ENCODE results near the gene RETREG3. TPM values are rescaled to one million over a fixed set of nuclear protein-coding genes. Genes with fewer than 3 reads are reported as not detected.
A peak's percentile ranks its signal among the peaks of the same experiment; 100 is the strongest.

Gene RETREG3
- total and polyA plus RNA-seq, 2 of the 13 experiments (the other 11 are each of a cell fraction or from before 2014, with no cell fraction given), result 47.0 to 55.8 TPM

DNA sequence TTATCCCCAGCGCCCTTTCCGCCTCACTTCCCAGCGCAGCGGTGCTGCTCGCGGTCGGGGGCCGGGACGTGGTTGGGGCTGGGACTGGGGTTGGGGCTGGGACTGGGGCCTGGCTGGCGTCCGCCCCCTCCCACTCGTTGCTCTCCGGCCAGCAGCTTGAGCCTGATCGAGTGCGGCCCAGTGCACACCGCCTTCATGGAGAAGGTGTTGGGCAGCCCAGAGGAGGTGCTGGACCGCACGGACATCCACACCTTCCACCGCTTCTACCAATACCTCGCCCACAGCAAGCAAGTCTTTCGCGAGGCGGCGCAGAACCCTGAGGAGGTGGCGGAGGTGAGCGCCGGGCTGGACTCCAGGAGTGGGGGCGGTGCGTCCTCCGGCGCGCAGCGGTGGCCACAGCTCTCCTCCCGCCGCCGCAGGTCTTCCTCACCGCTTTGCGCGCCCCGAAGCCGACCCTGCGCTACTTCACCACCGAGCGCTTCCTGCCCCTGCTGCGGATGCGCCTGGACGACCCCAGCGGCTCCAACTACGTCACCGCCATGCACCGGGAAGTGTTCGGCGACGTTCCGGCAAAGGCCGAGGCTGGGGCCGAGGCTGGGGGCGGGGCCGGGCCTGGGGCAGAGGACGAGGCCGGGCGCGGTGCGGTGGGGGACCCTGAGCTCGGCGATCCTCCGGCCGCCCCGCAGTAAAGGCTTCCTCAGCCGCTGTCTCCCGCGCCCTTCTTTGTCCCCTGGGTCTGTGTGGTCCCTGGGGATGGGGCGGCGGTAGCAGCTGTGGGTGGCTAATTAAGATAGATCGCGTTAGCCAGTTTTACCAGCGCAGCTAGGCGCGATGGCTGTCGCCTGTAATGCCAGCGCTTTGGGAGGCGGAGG, 54.7 kb downstream of the RETREG3 start (continued):
- TF ChIP-seq ZBTB42 (CRISPR knock-in tag; IDR thresholded peaks at IDR 0.05), result peak; percentile 89
- TF ChIP-seq REL (CRISPR knock-in tag; conservative IDR thresholded peaks at IDR 0.05), result peak; percentile 95
- TF ChIP-seq, protein P1, sequence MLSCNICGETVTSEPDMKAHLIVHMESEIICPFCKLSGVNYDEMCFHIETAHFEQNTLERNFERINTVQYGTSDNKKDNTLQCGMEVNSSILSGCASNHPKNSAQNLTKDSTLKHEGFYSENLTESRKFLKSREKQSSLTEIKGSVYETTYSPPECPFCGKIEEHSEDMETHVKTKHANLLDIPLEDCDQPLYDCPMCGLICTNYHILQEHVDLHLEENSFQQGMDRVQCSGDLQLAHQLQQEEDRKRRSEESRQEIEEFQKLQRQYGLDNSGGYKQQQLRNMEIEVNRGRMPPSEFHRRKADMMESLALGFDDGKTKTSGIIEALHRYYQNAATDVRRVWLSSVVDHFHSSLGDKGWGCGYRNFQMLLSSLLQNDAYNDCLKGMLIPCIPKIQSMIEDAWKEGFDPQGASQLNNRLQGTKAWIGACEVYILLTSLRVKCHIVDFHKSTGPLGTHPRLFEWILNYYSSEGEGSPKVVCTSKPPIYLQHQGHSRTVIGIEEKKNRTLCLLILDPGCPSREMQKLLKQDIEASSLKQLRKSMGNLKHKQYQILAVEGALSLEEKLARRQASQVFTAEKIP (CRISPR knock-in tag; IDR thresholded peaks at IDR 0.05; ENCODE audit: borderline replicate concordance), result no peak
- TF ChIP-seq ZNF670 (CRISPR knock-in tag; IDR thresholded peaks at IDR 0.05; ENCODE audit: borderline replicate concordance), result peak; percentile 61; the same call in 1 of the 2 replicates
- TF ChIP-seq, protein P2, sequence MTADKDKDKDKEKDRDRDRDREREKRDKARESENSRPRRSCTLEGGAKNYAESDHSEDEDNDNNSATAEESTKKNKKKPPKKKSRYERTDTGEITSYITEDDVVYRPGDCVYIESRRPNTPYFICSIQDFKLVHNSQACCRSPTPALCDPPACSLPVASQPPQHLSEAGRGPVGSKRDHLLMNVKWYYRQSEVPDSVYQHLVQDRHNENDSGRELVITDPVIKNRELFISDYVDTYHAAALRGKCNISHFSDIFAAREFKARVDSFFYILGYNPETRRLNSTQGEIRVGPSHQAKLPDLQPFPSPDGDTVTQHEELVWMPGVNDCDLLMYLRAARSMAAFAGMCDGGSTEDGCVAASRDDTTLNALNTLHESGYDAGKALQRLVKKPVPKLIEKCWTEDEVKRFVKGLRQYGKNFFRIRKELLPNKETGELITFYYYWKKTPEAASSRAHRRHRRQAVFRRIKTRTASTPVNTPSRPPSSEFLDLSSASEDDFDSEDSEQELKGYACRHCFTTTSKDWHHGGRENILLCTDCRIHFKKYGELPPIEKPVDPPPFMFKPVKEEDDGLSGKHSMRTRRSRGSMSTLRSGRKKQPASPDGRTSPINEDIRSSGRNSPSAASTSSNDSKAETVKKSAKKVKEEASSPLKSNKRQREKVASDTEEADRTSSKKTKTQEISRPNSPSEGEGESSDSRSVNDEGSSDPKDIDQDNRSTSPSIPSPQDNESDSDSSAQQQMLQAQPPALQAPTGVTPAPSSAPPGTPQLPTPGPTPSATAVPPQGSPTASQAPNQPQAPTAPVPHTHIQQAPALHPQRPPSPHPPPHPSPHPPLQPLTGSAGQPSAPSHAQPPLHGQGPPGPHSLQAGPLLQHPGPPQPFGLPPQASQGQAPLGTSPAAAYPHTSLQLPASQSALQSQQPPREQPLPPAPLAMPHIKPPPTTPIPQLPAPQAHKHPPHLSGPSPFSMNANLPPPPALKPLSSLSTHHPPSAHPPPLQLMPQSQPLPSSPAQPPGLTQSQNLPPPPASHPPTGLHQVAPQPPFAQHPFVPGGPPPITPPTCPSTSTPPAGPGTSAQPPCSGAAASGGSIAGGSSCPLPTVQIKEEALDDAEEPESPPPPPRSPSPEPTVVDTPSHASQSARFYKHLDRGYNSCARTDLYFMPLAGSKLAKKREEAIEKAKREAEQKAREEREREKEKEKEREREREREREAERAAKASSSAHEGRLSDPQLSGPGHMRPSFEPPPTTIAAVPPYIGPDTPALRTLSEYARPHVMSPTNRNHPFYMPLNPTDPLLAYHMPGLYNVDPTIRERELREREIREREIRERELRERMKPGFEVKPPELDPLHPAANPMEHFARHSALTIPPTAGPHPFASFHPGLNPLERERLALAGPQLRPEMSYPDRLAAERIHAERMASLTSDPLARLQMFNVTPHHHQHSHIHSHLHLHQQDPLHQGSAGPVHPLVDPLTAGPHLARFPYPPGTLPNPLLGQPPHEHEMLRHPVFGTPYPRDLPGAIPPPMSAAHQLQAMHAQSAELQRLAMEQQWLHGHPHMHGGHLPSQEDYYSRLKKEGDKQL (CRISPR knock-in tag; IDR thresholded peaks at IDR 0.05; ENCODE audit: low read depth), result peak; percentile 54; the same call in 1 of the 2 replicates
- TF ChIP-seq ZNF644 (CRISPR knock-in tag; IDR thresholded peaks at IDR 0.05; ENCODE audit: low read depth), result no peak
- TF ChIP-seq ZNF724P (CRISPR knock-in tag; IDR thresholded peaks at IDR 0.05; ENCODE audit: borderline replicate concordance), result peak; percentile 74; the same call in 1 of the 2 replicates
- TF ChIP-seq, protein P3, sequence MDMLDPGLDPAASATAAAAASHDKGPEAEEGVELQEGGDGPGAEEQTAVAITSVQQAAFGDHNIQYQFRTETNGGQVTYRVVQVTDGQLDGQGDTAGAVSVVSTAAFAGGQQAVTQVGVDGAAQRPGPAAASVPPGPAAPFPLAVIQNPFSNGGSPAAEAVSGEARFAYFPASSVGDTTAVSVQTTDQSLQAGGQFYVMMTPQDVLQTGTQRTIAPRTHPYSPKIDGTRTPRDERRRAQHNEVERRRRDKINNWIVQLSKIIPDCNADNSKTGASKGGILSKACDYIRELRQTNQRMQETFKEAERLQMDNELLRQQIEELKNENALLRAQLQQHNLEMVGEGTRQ (IDR thresholded peaks at IDR 0.05; ENCODE audit: low read depth, low read length), result no peak
- TF ChIP-seq, protein P3 (CRISPR knock-in tag; IDR thresholded peaks at IDR 0.05; ENCODE audit: borderline replicate concordance), result no peak; the same call in 1 of the 2 replicates
- peak; percentile 98 for TF ChIP-seq ZFX (CRISPR knock-in tag; IDR thresholded peaks at IDR 0.05; ENCODE audit: low read depth)
- peak; percentile 65; the same call in 1 of the 2 replicates for TF ChIP-seq KLF11 (CRISPR knock-in tag; IDR thresholded peaks at IDR 0.05)
- TF ChIP-seq, protein P4, sequence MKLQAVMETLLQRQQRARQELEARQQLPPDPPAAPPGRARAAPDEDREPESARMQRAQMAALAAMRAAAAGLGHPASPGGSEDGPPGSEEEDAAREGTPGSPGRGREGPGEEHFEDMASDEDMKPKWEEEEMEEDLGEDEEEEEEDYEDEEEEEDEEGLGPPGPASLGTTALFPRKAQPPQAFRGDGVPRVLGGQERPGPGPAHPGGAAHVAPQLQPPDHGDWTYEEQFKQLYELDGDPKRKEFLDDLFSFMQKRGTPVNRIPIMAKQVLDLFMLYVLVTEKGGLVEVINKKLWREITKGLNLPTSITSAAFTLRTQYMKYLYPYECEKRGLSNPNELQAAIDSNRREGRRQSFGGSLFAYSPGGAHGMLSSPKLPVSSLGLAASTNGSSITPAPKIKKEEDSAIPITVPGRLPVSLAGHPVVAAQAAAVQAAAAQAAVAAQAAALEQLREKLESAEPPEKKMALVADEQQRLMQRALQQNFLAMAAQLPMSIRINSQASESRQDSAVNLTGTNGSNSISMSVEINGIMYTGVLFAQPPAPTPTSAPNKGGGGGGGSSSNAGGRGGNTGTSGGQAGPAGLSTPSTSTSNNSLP (IDR thresholded peaks at IDR 0.05; ENCODE audit: low read depth, low read length), result no peak
- peak; percentile 97 for TF ChIP-seq TAF1 (CRISPR knock-in tag; IDR thresholded peaks at IDR 0.05)
- TF ChIP-seq ATF7-NPFF (CRISPR knock-in tag; IDR thresholded peaks at IDR 0.05; ENCODE audit: low read depth), result no peak
- TF ChIP-seq, protein P5, sequence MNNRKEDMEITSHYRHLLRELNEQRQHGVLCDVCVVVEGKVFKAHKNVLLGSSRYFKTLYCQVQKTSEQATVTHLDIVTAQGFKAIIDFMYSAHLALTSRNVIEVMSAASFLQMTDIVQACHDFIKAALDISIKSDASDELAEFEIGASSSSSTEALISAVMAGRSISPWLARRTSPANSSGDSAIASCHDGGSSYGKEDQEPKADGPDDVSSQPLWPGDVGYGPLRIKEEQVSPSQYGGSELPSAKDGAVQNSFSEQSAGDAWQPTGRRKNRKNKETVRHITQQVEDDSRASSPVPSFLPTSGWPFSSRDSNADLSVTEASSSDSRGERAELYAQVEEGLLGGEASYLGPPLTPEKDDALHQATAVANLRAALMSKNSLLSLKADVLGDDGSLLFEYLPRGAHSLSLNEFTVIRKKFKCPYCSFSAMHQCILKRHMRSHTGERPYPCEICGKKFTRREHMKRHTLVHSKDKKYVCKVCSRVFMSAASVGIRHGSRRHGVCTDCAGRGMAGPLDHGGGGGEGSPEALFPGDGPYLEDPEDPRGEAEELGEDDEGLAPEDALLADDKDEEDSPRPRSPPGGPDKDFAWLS (CRISPR knock-in tag; IDR thresholded peaks at IDR 0.05; ENCODE audit: borderline replicate concordance), result no peak; the same call in 1 of the 2 replicates

Measured in HepG2 (cell line).